GM15510 (cell line): ENCODE results near the gene MCF2.

Source experiments
- POLR2A ChIP-seq: IDR thresholded peaks from 3 replicates; pipeline ENCODE4 v1.6.1; 2011; ENCODE audit warnings: borderline replicate concordance; ENCODE audit not compliant: insufficient read length; ENCODE audit errors: extremely low read depth

MCF2 gene

GRCh38 chrX:139708067-139708466 is at the start of gene MCF2:
TSS of gene MCF2 (minus strand) at chrX:139708167. CDS start at chrX:139651744, 56,423 bp downstream.
- TF ChIP-seq POLR2A: no peak

DNA sequence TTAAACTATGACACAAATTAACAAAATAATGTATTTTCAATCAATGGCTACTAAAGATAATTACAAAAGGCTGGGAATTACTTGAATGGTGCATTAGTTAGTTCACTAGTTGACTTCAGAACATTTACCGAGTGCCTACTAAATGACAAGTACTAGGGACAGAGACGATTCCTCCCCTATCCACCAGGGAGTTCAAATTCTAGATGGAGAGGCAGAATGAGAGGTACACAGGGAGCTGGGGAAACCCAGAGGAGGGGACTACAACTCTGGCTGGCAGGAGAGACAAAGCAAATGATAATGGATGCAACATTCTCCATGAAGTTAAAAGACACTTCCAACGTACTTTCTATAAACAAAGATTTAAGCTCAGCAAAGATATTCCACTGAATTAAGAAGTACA is 43.1 kb upstream of the MCF2 start:
- TF ChIP-seq POLR2A: no peak

GRCh38 chrX:139750390-139750789 is 42.4 kb upstream of the MCF2 start:
- no peak for TF ChIP-seq POLR2A

DNA sequence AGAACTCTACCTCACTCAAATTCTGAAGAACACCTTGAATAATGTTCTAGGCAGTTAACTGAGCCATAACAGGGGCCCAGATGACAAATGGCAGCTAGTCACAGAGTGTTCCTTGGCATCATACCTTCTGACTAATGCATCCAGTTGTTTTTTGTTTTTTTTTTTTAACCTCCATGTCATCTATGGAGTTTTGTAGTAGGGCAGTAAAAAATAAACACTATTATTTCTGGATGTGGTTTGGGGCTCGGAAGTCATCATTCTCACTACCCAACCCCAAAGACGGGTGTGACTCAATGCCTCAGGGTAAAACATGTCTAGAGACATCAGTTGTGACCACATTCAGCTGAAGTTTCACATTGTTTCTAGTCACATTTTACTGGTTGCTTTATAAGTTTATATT is 31.2 kb upstream of the MCF2 start:
- TF ChIP-seq POLR2A: no peak

GRCh38 chrX:139738581-139738980 is 30.6 kb upstream of the MCF2 start:
- no peak for TF ChIP-seq POLR2A

DNA sequence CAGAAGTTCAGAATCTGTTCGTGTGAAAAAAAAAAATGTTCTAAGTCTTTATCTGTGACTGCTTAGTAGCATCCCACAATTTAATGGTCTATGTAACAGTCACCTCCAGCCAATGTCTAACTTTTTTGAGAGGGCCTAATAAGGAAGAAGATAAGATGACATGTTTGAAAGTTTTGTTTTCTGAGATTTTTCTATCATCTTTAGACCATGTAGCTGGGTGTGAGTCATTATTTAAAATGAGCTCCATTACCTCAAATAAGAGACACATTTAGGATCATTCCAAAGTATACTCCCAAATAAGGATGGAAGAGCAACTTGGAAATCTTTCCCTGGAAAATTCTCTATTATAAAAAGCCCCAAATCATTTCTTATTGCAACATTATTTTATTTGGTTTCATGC is 28.2 kb upstream of the MCF2 start:
- TF ChIP-seq POLR2A: no peak

GRCh38 chrX:139734996-139735395 is 27.0 kb upstream of the MCF2 start:
- no peak for TF ChIP-seq POLR2A

- TF ChIP-seq POLR2A: no peak
Observed at GRCh38 chrX:139725720-139726119, 17.8 kb upstream of the MCF2 start.

DNA sequence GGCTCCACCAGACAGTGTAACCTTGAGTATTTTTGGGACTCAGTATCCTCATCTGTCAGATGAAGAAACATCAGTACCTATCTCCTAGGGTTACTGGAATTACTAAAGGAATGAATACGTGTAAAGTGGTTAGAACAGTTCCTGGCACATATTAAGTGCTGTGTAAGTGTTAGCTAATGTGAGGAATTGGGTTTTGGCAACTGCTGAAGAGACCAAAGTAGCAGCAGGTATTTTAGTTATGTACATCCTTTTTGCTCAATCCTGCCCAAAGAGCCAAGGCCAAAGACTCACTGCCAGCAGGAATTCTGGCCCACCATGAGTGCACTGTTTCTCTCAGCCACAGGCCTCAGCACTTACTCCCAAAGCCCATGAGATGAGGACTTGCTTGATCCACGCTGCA is 16.7 kb upstream of the MCF2 start:
- TF ChIP-seq POLR2A: no peak

DNA sequence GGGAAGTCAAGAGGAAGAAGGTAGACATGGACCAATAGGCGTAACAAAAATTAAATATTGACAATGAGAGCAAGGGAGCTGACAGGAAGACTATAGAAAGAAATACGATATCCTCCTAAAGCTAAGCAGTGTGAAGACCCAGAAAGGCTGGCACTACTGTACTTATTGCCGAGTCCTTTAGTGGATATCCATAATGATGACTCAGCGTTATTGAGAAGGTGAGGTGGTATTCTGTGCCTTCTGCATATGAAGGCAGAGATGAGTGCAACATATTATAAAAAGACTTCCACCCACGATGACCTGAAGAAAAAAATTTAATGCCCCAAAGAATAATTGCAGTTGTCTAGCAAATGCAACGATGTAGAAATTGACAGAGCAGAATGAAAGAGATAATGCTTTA is 13.0 kb upstream of the MCF2 start:
- no peak for TF ChIP-seq POLR2A

DNA sequence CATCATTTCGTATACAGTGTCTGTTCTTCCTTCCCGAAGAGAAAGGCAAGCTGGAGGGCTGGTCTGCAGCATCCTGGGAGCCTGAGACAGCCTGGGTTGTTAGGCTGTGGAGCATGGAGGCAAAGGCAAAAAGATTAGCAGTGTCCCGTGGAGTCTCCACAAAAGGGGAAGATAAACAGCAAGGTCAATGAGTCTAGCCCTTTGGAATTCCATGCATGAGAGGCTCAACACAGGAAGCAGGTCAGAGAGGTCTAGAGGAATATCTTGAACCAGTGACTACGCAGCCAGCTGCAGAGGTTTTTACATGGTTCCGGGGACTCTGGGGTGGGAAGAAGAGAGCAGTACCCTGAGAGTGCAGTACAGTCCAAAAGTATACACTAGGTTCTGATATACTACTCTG is 12.2 kb upstream of the MCF2 start:
- no peak for TF ChIP-seq POLR2A

DNA sequence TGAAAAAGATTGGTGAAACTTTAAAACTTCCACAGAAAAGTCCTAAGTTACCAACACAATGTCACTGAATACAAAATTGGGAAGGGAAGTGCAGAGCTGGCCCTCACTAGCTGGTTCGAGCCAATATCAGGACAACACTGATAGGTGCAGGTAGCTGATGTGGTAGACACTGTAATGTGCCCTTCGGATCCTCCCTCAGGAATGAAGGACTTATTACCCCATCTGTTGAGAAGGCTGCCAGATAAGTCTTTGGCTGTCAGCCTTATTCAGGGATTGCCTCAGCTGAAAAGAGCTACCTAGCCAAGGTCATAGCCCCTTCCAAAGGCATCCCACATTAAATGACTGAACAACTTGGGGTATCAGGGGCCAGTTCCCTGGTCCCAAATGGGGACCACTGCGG is 5.3 kb downstream of the MCF2 start:
- no peak for TF ChIP-seq POLR2A

DNA sequence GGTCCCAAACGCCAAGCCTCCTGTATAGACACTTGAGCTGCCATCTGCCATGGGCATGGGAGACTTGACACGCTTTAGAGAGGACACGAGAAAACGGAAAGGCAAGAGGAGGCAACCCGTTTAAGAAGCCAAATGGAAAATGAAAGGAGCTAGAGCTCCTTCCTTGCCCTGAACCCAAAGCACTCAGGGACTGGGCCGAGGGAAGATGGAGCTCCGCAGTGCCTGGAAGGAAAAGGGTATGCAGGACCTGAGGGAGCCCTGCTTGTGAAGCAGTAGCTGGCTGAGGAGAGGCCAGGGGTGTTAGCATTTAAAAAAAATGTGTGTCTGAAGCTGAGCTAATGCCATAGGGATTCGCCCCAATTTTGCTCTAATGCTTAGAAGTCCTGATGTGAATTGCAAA is 15.1 kb downstream of the MCF2 start:
- TF ChIP-seq POLR2A: no peak

GRCh38 chrX:139692506-139692849 is 15.5 kb downstream of the MCF2 start:
- TF ChIP-seq POLR2A: no peak

DNA sequence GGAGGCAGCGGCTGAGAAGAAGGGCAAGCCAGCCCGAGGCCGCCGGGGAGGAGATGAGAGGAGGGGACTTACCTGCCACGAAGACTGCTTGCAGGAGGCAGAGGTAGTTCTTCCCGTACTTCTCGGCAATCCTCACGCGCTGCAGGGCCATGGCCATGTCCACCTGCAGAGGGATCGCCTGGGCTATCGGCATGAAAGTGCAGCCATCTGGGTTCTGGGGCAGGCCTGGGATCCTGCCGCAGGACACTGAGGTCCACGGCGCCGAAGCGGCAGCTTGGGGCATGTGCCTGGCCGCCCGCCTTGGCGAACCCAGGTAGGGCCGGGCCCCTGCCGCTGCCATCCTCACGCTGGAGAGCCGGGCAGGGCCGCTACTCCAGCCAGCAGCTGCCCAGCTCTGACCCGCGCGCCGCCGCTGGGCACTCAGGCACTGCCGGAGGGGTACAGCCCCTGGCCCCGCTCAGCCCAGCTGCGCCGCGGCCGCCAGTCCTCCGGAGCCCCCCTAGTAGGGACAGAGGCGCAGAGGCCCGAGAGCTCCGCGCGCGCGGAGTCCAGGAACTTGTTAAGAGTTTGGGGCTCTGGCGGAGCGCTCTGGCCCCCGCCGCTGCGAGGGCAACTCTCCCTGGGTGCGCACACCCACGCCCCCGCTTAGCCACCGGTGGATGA is 16.0 kb downstream of the MCF2 start:
- no peak for TF ChIP-seq POLR2A

DNA sequence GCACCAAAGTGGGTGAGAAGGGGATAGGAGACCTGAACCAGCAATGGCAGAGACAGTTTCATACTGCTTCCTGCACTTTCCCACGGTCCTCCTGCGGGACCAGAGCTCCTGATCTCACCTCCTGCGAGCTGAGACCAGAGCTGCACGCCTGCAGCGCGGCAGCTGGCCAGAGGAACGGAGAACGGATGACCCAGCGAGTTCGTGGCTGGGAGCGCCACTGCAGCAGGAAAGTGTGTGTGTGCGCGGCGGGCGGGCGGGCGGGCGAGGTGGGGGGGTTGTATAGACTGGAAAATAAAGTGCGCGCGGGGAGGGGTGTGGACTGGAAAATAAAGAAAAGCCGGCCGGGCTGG is 16.5 kb downstream of the MCF2 start:
- TF ChIP-seq POLR2A: no peak

DNA sequence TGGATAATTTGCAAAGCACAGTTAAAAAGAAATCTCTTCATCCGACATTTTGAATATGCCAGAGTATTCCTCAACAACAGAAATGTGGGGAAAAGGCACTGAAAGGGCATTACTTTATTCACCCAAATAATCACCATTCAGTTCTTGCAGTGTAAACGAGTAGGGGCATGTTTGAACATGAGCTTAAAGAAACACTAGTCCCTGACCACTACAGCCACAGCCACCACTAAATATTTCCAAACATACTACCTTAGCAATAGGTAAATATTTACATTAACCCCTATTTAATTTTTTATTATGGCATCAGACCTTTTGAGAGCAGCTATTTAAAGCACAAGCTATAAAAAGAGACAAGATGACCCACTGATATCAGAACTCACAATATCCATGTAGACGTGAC is 27.6 kb downstream of the MCF2 start:
- TF ChIP-seq POLR2A: no peak
